ENCODE measurements around the gene HEATR1.

GRCh38 chr1:236541710-236542109, 62.6 kb downstream of the HEATR1 start:
- no peak for TF ChIP-seq CTCF (conservative IDR thresholded peaks at IDR 0.05; ENCODE audit: low read length)
- TF ChIP-seq EZH2phosphoT487 (IDR thresholded peaks at IDR 0.05; ENCODE audit: borderline replicate concordance, low read depth, low read length) = no peak
